Muscle layer of duodenum (tissue), 2 donors: ENCODE data around the gene GATB.
A peak's percentile ranks its signal among the peaks of the same experiment; 100 is the strongest.

ENCODE experiments used
- H3K27ac ChIP-seq: one replicate; pipeline ENCODE4 v1.7.0; 2013; ENCODE audit warnings: mild to moderate bottlenecking, low read length
- H3K27me3 ChIP-seq: one replicate; pipeline ENCODE4 v1.7.0; 2013; ENCODE audit warnings: low read depth, mild to moderate bottlenecking, control low read depth, low read length
- H3K36me3 ChIP-seq, 2 donors: one replicate each; pipeline ENCODE4 v1.7.0; 2013; ENCODE audit warnings: low read length in 2 of 2, control low read depth in 1 of 2, mild to moderate bottlenecking in 1 of 2; ENCODE audit not compliant: insufficient read depth in 2 of 2, control insufficient read depth in 1 of 2
- H3K4me1 ChIP-seq, 2 donors: one replicate each; pipeline ENCODE4 v1.7.0; 2013; ENCODE audit warnings: low read length in 2 of 2, mild to moderate bottlenecking in 2 of 2, control low read depth in 1 of 2, moderate library complexity in 1 of 2; ENCODE audit not compliant: insufficient read depth in 2 of 2, control insufficient read depth in 1 of 2
- H3K4me3 ChIP-seq, 2 donors: one replicate each; pipeline ENCODE4 v1.7.0; 2013; ENCODE audit warnings: low read length in 2 of 2, low read depth in 1 of 2, mild to moderate bottlenecking in 1 of 2
- H3K9me3 ChIP-seq, 2 donors: one replicate each; pipeline ENCODE4 v1.7.0; 2013; ENCODE audit warnings: low read length in 2 of 2, control low read depth in 1 of 2, mild to moderate bottlenecking in 1 of 2; ENCODE audit not compliant: control insufficient read depth in 1 of 2
- donor health status: healthy.

Gene GATB

DNA sequence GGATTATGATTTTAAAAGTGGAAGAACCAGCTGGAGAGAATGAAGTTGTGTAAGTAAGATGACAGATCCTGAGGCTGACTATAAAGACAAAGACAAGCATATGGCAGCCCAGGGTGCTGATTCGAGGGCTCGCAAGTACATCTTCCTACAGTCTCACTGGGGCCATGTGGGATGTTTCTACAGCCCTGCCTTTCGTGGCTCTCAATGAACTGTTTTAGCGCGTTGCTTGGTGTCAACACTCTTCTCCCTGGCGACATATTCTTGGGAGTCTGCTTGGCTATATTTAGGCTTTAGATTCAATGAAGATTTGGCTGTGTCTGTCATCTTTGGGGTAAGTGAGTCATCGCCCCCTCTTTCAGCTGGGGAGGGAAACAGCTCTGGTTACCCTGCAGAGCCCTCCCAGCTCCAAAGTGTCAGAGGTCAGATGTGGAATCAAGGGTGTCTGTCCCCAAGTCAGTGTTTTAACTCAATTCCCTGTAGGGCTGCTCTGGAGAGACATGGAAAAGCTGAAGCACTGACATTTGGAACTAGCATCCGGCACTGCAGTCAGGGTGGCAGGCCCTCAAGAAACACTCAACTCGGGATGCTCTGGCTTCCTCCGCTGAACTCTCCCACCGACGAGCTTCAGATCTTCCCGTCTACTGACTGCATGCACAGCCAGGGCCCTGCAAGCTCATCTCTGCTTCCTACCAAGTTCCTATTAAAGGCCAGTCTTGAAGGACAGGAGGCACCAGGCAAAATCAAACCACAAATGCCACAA is 65.7 kb downstream of the GATB start:
- no peak overlapping the region for H3K4me3 ChIP-seq
- peaks cover 0 to 8% of the 10 kb centered on the region in 2 donors for H3K4me1 ChIP-seq
- no peaks in the 10 kb centered on the region for H3K9me3 ChIP-seq
- H3K27me3 ChIP-seq: no peaks in the 10 kb centered on the region
- H3K27ac ChIP-seq: no peak overlapping the region
- H3K36me3 ChIP-seq: peaks cover 5 to 11% of the 10 kb centered on the region in 2 donors

DNA sequence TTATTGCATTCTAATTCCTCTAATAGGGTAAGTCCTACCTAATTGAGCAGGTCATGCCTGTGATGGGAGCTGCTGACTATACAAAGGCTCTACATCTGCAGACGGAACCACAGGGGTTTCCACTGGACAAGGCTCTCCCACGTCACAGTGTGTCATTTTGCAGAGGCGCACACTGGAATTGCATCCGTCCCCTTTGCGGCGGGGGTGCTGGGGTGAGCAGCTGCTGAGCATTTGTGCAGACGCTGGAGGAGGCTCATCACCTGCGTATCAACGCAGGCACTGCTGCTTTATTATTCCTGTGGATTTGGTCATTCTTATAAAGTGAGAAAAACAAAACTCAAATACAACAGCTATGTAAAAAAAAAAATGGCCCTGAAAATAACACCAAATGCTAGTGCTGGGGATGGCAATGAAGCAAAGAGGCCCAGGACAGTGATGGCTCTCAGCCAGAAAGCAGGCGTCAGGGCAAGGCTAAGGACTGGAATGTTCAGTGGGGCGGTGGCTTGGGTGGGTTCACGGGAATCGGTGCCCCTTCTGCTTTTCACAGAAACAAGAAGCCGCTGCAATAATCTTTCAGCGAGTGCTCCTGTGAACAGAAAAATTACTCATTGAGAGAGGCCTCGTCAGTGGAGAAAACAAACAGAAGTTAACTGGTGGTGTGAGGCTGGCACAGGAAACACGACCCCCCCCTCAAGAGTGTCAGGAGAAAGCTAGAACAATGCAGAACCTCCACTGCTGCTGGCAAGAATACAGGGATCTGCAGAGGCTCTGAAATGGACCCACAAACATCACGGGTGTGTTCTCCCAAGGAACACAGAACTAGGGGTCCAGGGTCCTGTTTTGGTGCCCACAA is 67.8 kb downstream of the GATB start:
- H3K27ac ChIP-seq: no peak overlapping the region

DNA sequence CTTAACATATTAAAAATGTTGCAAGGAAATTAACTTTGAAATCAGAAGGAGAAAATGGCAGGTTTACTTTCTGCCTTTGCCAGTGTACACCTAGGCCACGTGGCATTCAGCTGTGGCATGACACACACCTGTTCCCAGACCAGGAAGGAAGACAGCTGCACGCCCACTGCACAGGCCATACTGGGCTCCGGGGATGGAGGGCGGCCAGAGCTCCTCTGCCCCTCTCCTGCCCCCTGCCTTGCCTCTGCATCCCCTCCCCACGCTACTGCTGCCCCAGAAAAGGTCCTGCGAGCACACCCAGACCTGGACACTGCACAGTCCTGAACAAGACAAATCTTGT is 68.4 kb downstream of the GATB start:
- H3K27ac ChIP-seq: no peak overlapping the region
- peaks cover 0 to 5% of the 10 kb centered on the region in 2 donors for H3K36me3 ChIP-seq
- H3K4me1 ChIP-seq: peaks cover 4 to 21% of the 10 kb centered on the region in 2 donors

More for the DNA sequence above, 67.8 kb downstream of the GATB start:
- Histone ChIP-seq H3K27me3 (no peaks in the 10 kb centered on the region), H3K4me1 (peaks cover 0 to 14% of the 10 kb centered on the region in 2 donors), H3K9me3 (no peaks in the 10 kb centered on the region), H3K4me3 (no peak overlapping the region), H3K36me3 (peaks cover 0 to 5% of the 10 kb centered on the region in 2 donors)

DNA sequence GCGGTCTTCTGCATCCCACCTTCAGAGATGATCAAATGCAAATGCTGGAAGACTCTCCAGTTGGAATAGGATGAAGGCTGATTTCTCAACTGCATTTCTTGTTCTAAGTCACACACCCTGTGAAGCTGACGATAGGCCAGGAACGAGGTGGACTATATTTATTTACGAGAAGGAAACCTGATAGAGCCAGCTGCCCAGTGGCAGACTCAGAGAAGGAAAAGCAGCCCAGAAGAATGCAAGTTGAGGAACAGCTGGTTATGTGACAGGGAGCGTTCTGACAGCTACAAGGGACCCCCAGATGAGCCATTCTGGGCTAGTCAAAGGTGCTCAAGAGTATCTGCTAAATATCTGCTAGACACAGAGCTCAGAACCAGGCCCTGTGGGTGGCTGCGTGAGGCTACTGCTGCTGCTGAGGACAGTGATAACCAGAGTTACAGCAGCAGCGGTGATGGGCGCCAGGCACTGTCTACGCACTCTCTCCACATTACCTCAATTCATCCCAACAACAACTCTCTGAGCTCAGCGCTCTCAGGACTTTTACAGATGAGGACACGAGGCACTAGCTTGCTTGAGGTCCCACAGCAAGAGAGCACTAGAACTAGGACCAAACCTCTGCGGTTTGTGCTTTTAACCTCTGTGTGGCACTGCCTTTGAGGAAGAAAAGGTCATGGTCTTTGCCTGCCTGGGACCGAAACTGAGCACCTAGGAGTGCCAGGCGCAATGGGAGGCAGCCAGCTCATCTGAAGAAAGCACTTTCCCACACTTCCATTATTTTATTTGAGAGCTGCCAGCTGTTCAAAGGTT is 69.0 kb downstream of the GATB start:
- no peaks in the 10 kb centered on the region for H3K9me3 ChIP-seq
- H3K4me3 ChIP-seq: no peak overlapping the region
- H3K27me3 ChIP-seq: no peaks in the 10 kb centered on the region
- peaks cover 6 to 27% of the 10 kb centered on the region in 2 donors for H3K4me1 ChIP-seq
- no peaks in the 10 kb centered on the region for H3K36me3 ChIP-seq
- no peak overlapping the region for H3K27ac ChIP-seq

More for the DNA sequence above, 68.4 kb downstream of the GATB start:
- Histone ChIP-seq H3K4me3 (no peak overlapping the region), H3K27me3 (no peaks in the 10 kb centered on the region), H3K9me3 (no peaks in the 10 kb centered on the region)

DNA sequence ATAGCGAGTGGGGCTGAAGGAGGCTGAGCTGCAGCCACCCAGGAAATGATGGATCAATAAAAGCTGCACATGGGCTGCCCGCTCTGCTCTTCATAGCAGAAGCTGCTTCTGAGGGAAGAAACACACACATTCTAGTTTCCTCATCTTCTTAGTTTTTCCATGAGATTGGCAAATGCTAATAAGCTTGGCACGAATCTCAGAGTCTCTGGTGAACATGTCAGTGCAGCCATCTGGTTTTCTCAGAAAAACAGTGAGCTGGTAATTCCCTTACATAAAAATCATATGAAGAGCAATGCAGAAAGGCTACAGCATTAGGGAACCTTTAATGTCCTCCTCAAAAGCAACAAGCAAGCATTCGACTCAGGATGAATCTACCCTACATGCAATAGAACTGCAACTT is 69.9 kb downstream of the GATB start:
- Histone ChIP-seq H3K27ac (no peak overlapping the region), H3K4me3 (no peak overlapping the region), H3K9me3 (no peaks in the 10 kb centered on the region), H3K36me3 (no peaks in the 10 kb centered on the region), H3K27me3 (no peaks in the 10 kb centered on the region), H3K4me1 (peaks cover 6 to 28% of the 10 kb centered on the region in 2 donors)

DNA sequence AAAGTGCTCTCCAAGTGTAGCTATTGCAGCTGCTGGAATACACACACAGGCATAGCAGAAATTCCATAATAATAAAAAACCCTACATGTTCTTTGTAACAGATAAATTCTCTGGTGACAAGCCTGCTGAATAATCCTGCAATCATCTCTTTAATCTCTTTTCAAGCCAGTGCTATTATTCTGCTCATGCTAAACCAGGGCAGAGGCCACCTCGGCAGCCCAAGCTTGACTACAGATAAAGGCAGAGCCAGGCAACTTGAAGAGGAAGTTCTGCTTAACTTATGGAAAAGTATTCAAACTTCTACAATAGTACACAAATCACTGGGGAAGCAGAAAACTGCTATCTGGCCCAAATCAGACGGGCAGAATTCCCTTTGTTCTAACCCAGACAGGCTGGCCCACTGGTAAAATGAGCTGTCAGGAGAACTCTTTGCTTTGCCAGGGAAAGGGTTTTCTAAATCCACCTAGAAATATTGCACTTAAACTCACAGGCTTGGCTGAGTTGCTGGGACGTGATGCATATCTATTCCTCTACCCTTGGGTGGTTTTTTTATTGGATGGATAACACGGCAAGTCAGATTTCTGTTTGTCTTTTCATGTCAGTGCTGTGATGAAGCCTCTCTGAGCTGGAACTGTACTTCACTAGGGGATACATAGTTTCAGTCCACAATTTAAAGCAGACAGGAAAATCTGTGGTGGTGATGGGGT is 70.5 kb downstream of the GATB start:
- H3K27ac ChIP-seq: no peak overlapping the region
- H3K9me3 ChIP-seq: no peaks in the 10 kb centered on the region
- peaks cover 6 to 28% of the 10 kb centered on the region in 2 donors for H3K4me1 ChIP-seq
- H3K36me3 ChIP-seq: no peaks in the 10 kb centered on the region
- no peak overlapping the region for H3K4me3 ChIP-seq
- no peaks in the 10 kb centered on the region for H3K27me3 ChIP-seq

DNA sequence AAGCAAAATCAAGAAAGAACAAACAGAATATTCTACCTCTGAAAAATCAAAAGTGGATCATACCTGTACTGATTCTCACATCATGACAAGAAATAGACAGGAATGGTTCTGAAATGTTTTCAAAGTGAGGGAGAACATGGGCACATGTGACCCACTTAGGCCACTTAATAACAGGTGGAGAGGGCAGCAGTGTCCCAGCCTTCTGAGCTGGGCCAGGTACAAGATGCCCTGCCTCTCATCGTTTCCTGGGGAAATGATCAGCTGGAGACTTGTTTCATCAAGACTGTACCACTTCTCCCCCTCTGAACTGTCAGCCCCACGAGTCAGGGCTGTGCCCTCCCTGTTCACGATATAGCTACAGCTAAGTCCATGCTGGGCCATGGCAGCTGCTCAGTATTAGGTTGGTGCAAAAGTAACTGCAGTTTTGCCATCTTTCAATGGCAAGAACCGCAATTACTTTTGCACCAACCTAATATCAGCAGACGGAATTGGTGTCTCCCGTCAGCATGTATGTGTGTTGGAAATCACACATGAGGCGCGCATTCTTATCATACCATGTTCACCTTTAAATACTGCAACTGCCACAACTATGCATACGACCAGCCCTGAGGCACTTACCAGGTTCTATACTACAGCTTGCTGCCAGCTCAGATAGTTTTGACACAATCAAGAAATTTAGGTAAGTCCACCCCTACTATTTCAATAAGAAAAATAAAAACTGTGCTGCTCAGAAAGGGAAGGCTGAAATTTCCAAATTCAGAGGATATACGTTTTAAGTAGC is 71.4 kb downstream of the GATB start:
- H3K27me3 ChIP-seq: no peaks in the 10 kb centered on the region
- no peak overlapping the region for H3K27ac ChIP-seq
- no peak overlapping the region for H3K4me3 ChIP-seq
- no peaks in the 10 kb centered on the region for H3K9me3 ChIP-seq
- H3K4me1 ChIP-seq: peaks cover 6 to 28% of the 10 kb centered on the region in 2 donors
- no peaks in the 10 kb centered on the region for H3K36me3 ChIP-seq

DNA sequence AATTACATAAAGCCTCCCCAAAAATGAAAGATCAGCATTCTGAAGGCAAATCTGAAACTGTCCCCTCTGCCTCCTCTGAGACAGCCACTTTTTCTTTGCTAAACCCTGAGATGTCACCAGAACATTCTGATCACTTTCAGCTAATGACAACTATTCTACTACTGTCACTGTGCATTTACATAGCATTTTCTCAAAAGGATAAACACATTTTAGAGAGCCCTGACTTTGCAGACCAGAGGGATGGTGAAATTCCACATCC is 72.1 kb downstream of the GATB start:
- no peaks in the 10 kb centered on the region for H3K36me3 ChIP-seq

DNA sequence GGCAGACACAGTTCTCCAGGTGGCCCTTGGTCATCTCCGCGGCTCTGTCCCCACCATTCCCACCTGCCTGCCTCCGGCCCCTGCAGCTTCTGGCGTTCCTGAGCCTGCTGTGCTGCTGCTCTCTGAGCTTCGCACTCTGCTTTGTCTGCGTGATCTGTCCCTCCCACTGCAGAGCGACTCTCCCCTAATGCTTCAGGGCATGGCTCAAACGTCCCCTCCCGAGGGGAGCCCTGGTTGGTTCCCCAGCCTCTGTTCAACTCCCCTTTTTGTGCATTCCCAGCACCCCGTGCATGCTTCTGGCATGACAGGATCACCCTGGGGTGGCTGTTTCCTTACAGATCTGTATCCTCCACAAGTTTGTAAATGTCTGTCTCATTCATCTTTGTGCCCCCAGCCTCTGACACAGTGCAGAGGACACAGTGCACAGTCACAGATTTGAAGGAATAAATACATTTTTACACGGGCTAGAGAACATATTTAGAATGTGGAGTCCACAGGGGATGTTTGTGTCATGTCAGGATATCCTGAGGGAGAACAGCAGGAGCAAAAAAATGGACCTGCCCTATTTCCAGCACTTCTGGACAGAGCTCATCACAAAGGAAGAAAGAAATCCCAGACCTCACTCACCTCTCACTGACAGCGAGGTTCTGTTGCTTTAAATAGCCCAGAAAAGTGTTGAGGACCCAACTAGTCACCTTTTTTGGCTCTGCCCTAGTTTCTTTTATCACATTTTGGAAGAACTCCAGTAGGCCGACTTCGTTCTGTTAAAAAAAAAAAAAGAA is 72.6 kb downstream of the GATB start:
- Histone ChIP-seq H3K27me3 (no peaks in the 10 kb centered on the region), H3K27ac (peak overlapping the region; percentile 19), H3K9me3 (no peaks in the 10 kb centered on the region), H3K4me1 (peaks cover 6 to 28% of the 10 kb centered on the region in 2 donors), H3K36me3 (no peaks in the 10 kb centered on the region), H3K4me3 (no peak overlapping the region)

More for the DNA sequence above, 72.1 kb downstream of the GATB start:
- Histone ChIP-seq H3K27me3 (no peaks in the 10 kb centered on the region), H3K4me3 (no peak overlapping the region), H3K27ac (no peak overlapping the region), H3K4me1 (peaks cover 6 to 28% of the 10 kb centered on the region in 2 donors), H3K9me3 (no peaks in the 10 kb centered on the region)
